K562 (cell line): ENCODE results near the gene SLCO3A1. TPM values are rescaled to one million over a fixed set of nuclear protein-coding genes. Genes with fewer than 3 reads are reported as not detected.

Source experiments
- ATAC-seq: fragments of 200-7000 bp; cut with Tn5 transposase; 3 replicates; pipeline ENCODE4 v1.9.1; 2020; ENCODE audit warnings: moderate library complexity
- BruUV-seq: library from RNA; stranded (reverse); fragments of 400-500 nt; replicated peaks from 2 replicates; lab custom pipeline; 2021; lab: Mats Ljungman, UMichigan
- CTCF ChIA-PET: fragments of 300-600 bp; formaldehyde crosslinking; extraction: SDS; loops from one replicate; lab custom pipeline; 2021; ENCODE audit warnings: low intra/inter-chr PET ratio; lab: Yijun Ruan, JAX
- POLR2A ChIA-PET: fragments of 300-600, 350-650 bp; sonication (Branson Sonifier 250); formaldehyde crosslinking; extraction: SDS; loops from one replicate; lab custom pipeline; 2021; ENCODE audit warnings: antibody characterized with exemption, inconsistent platforms; lab: Yijun Ruan, JAX
- DNase-seq, 4 experiments: peaks; one replicate each; pipeline versions ENCODE4 v3.0.0 to v3.0.0-alpha.2; 2011 to 2018; ENCODE audit warnings: low spot score in 3 of 4, mixed read lengths in 3 of 4; ENCODE audit errors: extremely low read depth in 1 of 4
- FAIRE-seq: peaks from 2 replicates; lab custom pipeline; 2011; peaks lifted over from hg19 to GRCh38; lab: Jason Lieb, UNC
- H2AFZ ChIP-seq: 2 replicates; pipeline ENCODE4 v1.6.0; 2011; ENCODE audit warnings: low read depth, low read length, control low read depth, inconsistent platforms
- H3K27ac ChIP-seq: fragments of 200-600 bp; 3 replicates; pipeline ENCODE4 v1.8.0; 2011; ENCODE audit warnings: low read depth, mild to moderate bottlenecking, control low read depth, inconsistent platforms, low read length, moderate library complexity, mixed read lengths; ENCODE audit errors: extremely low read depth
- H3K27me3 ChIP-seq, 2 experiments: fragments of 300-600 bp in 1 of 2; 2 replicates in 1 of 2; 3 replicates in 1 of 2; pipeline versions ENCODE4 v1.6.0 to v1.8.0; 2011; ENCODE audit warnings: inconsistent platforms in 2 of 2, low read length in 2 of 2, mild to moderate bottlenecking in 1 of 2, mixed read lengths in 1 of 2, moderate library complexity in 1 of 2; ENCODE audit not compliant: control insufficient read depth in 2 of 2, insufficient read depth in 2 of 2
- H3K36me3 ChIP-seq: fragments of 300-600 bp; 3 replicates; pipeline ENCODE4 v1.8.0; 2011; ENCODE audit warnings: mild to moderate bottlenecking, low read length, inconsistent platforms; ENCODE audit not compliant: control insufficient read depth, insufficient read depth
- H3K4me1 ChIP-seq, 2 experiments: fragments of 200-600 bp in 1 of 2; replicated peaks in 1 of 2; 2 replicates in 1 of 2; 3 replicates in 1 of 2; pipeline versions ENCODE4 v1.5.1 to v1.8.0; 2011; ENCODE audit warnings: inconsistent platforms in 2 of 2, low read length in 2 of 2, mild to moderate bottlenecking in 1 of 2, mixed read lengths in 1 of 2, moderate library complexity in 1 of 2; ENCODE audit not compliant: control insufficient read depth in 2 of 2, insufficient read depth in 2 of 2
- H3K4me2 ChIP-seq: 2 replicates; pipeline ENCODE4 v1.6.1; 2011; ENCODE audit warnings: low read length, control low read depth, inconsistent platforms, mixed read lengths; ENCODE audit not compliant: insufficient read depth
- H3K4me3 ChIP-seq: fragments of 200-600 bp; sonication (generic), shearing (Covaris generic); 2 replicates; pipeline ENCODE4 v1.5.1; 2016; ENCODE audit warnings: control low read depth, inconsistent platforms
- H3K79me2 ChIP-seq: fragments of 200-600 bp; 3 replicates; pipeline ENCODE4 v1.8.0; 2011; ENCODE audit warnings: low read length, inconsistent platforms; ENCODE audit not compliant: control insufficient read depth, insufficient read depth
- H3K9ac ChIP-seq, 2 experiments: 2 replicates each; pipeline versions ENCODE4 v1.6.0 to v1.6.1; 2011; ENCODE audit warnings: low read depth in 2 of 2, low read length in 2 of 2, control low read depth in 1 of 2, inconsistent platforms in 1 of 2, mild to moderate bottlenecking in 1 of 2, mixed read lengths in 1 of 2; ENCODE audit not compliant: insufficient read depth in 1 of 2
- H3K9me1 ChIP-seq: one replicate; pipeline ENCODE4 v1.6.0; 2011; ENCODE audit warnings: inconsistent platforms, mild to moderate bottlenecking, low read length, moderate library complexity; ENCODE audit not compliant: control insufficient read depth, insufficient read depth
- H3K9me3 ChIP-seq: replicated peaks from 2 replicates; pipeline ENCODE4 v1.5.1; 2011; ENCODE audit warnings: low read depth, low read length, inconsistent platforms; ENCODE audit not compliant: control insufficient read depth, insufficient read depth
- H4K20me1 ChIP-seq: replicated peaks from 2 replicates; pipeline ENCODE4 v1.6.1; 2011; ENCODE audit warnings: low read length, inconsistent platforms, mixed read lengths; ENCODE audit not compliant: control insufficient read depth, insufficient read depth
- DDX20 ChIP-seq: fragments of 450-650 bp; IDR thresholded peaks from 2 replicates; pipeline ENCODE4 v1.6.1; 2016; ENCODE audit warnings: missing genetic modification characterization, low read depth, mild to moderate bottlenecking, missing compliant biosample characterization, moderate library complexity
- ERF ChIP-seq: fragments of 450-650 bp; formaldehyde crosslinking; IDR thresholded peaks from 2 replicates; pipeline ENCODE4 v1.4.0; 2020; ENCODE audit warnings: mild to moderate bottlenecking, mixed read lengths
- EZH2 ChIP-seq: IDR thresholded peaks from 2 replicates; pipeline ENCODE4 v1.6.1; 2012; ENCODE audit warnings: low read depth, mild to moderate bottlenecking, inconsistent platforms, low read length, borderline replicate concordance
- GTF2F1 ChIP-seq: IDR thresholded peaks from 2 replicates; pipeline ENCODE4 v1.6.1; 2011; ENCODE audit warnings: low read depth, low read length, improper control_type of control experiment
- PHF21A ChIP-seq: fragments of 450-650 bp; IDR thresholded peaks from 2 replicates; pipeline ENCODE4 v1.6.1; 2017; ENCODE audit warnings: low read depth, borderline replicate concordance
- RBM22 ChIP-seq: fragments of 200-400 bp; formaldehyde crosslinking; IDR thresholded peaks from 2 replicates; pipeline ENCODE4 v1.6.1; 2018; ENCODE audit warnings: low read length, low read depth; ENCODE audit not compliant: poor library complexity, severe bottlenecking
- ZNF175 ChIP-seq: fragments of 200-800 bp; sonication (Bioruptor generic); IDR thresholded peaks from 2 replicates; pipeline ENCODE4 v1.6.1; 2016; ENCODE audit warnings: low read depth, mild to moderate bottlenecking, missing genetic modification characterization, missing compliant biosample characterization
- ZNF212 ChIP-seq: fragments of 450-650 bp; formaldehyde crosslinking; IDR thresholded peaks from 2 replicates; pipeline ENCODE4 v1.4.0; 2020; ENCODE audit warnings: mild to moderate bottlenecking
- WGBS: fragments of 100-300 bp; shearing (Covaris generic); methylation state at CpG from one replicate; pipeline ENCODE4 v1.1.6; 2016; ENCODE audit warnings: low coverage, mixed read lengths; ENCODE audit not compliant: insufficient coverage; ENCODE audit errors: missing lambda C conversion rate; 5-methylcytosine and 5-hydroxymethylcytosine counted together
- in situ Hi-C: fragments of 300-500 bp; cut with MboI; formaldehyde crosslinking; loops from 4 replicates; pipeline ENCODE4 v1.15.0; 2018; ENCODE audit warnings: inconsistent platforms, mixed read lengths
- intact Hi-C: fragments of 100-400 bp; cut with micrococcal nuclease; formaldehyde crosslinking; loops from 2 replicates; pipeline ENCODE4 v1.14.2; 2022
- polyA plus RNA-seq, 8 experiments: library from polyadenylated mRNA; depleted of rRNA in 4 of 8; stranded (reverse) in 5 of 8; unstranded in 3 of 8; fragments of >200 nt; fragmentation: Nextera tagmentation in 2 of 8; fragmentation: Illumina TruSeq in 1 of 8; extraction: Ambion mirVana in 2 of 8; extraction: Trizol in 1 of 8; gene quantifications; 2 replicates each; pipeline versions ENCODE4 v1.2.1 to v1.2.3, GENCODE V29; 2011 to 2014; ENCODE audit warnings: inconsistent platforms in 1 of 8, missing spikeins in 1 of 8
- total RNA-seq, 7 experiments: library from RNA; depleted of rRNA in 6 of 7; stranded (reverse); fragments of >200 nt in 6 of 7; fragmentation: Illumina TruSeq in 2 of 7; extraction: Trizol in 2 of 7; gene quantifications; 2 replicates each; pipeline versions ENCODE4 v1.2.1 to v1.2.3, GENCODE V29; 2011 to 2021; ENCODE audit warnings: low replicate concordance in 1 of 7
- TF ChIP-seq, protein P1 (sequence below): fragments of 250-450 bp; sonication (Bioruptor Pico); IDR thresholded peaks from 2 replicates; pipeline ENCODE4 v1.5.0; 2020; ENCODE audit warnings: mild to moderate bottlenecking, borderline replicate concordance
- TF ChIP-seq, protein P2 (sequence below), 2 experiments: fragments of 450-650 bp in 1 of 2; sonication (generic) in 1 of 2; formaldehyde crosslinking in 1 of 2; IDR thresholded peaks; 2 replicates each; pipeline versions ENCODE4 v1.7.1 to v1.9.0; 2016 to 2022; ENCODE audit warnings: inconsistent platforms in 1 of 2, mild to moderate bottlenecking in 1 of 2, missing genetic modification reagents in 1 of 2

Gene SLCO3A1
- total and polyA plus RNA-seq, 9 of the 15 experiments (the other 6 are each of a cell fraction or from before 2014, with no cell fraction given), result 0.01 to 0.84 (median 0.06) TPM; not detected in 3

DNA sequence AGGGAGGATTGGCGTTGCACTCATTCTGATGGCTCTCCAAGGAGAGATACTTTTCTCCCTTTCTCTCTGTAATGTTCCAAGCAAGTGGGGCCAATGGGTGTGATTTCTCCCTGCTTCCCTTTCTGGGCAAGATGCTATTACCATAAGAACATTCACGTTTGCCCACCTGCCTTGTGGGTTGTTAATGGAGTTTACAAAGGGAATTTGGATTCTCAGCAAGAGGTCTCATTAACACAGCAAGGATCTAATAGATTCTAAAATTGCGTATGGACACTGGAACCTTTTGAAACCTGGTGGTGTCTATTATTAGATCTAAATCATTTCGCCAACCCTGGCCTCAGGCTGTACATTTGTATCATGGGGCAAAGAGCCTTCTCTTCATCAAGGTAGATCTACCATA lies 74.1 kb downstream of the SLCO3A1 start:
- 2% methylated on average over 4 of the region's 4 CpGs for WGBS
- Histone ChIP-seq H3K4me1 (no peaks in the 10 kb centered on the region), H3K27ac (no peak overlapping the region), H3K36me3 (no peaks in the 10 kb centered on the region), H2AFZ (no peak overlapping the region), H3K4me2 (no peak overlapping the region), H3K4me3 (no peak overlapping the region), H4K20me1 (no peaks in the 10 kb centered on the region; the same call in 1 of the 2 replicates), H3K79me2 (no peaks in the 10 kb centered on the region), H3K9me3 (no peaks in the 10 kb centered on the region), H3K9me1 (no peaks in the 10 kb centered on the region), H3K9ac (no peak overlapping the region), H3K27me3 (peaks cover 0 to 12% of the 10 kb centered on the region in 2 experiments; a peak in 2 of 5 replicates)
- ChIA-PET CTCF (no interaction called here), POLR2A (interaction anchor here (0.6 kb wide), 1 partner anchor 37 kb away, joined by 3 read pairs; no protein-coding TSS in a partner anchor)
- no peak for DNase-seq
- in situ Hi-C loops (no loop called here), intact Hi-C loops (no loop called here)
- FAIRE-seq, result no peak
- BruUV-seq, result no TSS peak
- no peak for ATAC-seq
- TF ChIP-seq RBM22 (no peak), ZNF175 (CRISPR knock-in tag) (no peak), ERF (CRISPR knock-in tag) (no peak), EZH2 (no peak), GTF2F1 (no peak), DDX20 (tag) (no peak), PHF21A (no peak), ZNF212 (CRISPR knock-in tag) (no peak)
- TF ChIP-seq, protein P1, sequence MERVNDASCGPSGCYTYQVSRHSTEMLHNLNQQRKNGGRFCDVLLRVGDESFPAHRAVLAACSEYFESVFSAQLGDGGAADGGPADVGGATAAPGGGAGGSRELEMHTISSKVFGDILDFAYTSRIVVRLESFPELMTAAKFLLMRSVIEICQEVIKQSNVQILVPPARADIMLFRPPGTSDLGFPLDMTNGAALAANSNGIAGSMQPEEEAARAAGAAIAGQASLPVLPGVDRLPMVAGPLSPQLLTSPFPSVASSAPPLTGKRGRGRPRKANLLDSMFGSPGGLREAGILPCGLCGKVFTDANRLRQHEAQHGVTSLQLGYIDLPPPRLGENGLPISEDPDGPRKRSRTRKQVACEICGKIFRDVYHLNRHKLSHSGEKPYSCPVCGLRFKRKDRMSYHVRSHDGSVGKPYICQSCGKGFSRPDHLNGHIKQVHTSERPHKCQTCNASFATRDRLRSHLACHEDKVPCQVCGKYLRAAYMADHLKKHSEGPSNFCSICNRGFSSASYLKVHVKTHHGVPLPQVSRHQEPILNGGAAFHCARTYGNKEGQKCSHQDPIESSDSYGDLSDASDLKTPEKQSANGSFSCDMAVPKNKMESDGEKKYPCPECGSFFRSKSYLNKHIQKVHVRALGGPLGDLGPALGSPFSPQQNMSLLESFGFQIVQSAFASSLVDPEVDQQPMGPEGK (CRISPR knock-in tag), result no peak
- TF ChIP-seq, protein P2, sequence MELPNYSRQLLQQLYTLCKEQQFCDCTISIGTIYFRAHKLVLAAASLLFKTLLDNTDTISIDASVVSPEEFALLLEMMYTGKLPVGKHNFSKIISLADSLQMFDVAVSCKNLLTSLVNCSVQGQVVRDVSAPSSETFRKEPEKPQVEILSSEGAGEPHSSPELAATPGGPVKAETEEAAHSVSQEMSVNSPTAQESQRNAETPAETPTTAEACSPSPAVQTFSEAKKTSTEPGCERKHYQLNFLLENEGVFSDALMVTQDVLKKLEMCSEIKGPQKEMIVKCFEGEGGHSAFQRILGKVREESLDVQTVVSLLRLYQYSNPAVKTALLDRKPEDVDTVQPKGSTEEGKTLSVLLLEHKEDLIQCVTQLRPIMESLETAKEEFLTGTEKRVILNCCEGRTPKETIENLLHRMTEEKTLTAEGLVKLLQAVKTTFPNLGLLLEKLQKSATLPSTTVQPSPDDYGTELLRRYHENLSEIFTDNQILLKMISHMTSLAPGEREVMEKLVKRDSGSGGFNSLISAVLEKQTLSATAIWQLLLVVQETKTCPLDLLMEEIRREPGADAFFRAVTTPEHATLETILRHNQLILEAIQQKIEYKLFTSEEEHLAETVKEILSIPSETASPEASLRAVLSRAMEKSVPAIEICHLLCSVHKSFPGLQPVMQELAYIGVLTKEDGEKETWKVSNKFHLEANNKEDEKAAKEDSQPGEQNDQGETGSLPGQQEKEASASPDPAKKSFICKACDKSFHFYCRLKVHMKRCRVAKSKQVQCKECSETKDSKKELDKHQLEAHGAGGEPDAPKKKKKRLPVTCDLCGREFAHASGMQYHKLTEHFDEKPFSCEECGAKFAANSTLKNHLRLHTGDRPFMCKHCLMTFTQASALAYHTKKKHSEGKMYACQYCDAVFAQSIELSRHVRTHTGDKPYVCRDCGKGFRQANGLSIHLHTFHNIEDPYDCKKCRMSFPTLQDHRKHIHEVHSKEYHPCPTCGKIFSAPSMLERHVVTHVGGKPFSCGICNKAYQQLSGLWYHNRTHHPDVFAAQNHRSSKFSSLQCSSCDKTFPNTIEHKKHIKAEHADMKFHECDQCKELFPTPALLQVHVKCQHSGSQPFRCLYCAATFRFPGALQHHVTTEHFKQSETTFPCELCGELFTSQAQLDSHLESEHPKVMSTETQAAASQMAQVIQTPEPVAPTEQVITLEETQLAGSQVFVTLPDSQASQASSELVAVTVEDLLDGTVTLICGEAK (IDR thresholded peaks at IDR 0.05), result no peak
- TF ChIP-seq, protein P2 (CRISPR knock-in tag; IDR thresholded peaks at IDR 0.05), result no peak
